Ascending aorta (tissue), 2 donors: ENCODE measurements around the gene PLEKHB2. TPM values are rescaled to one million over a fixed set of nuclear protein-coding genes. Genes with fewer than 3 reads are reported as not detected.
"Not testable (repeated sequence)": the region's sequence is repeated elsewhere in the genome, so short reads cannot be mapped to it uniquely, and the experiment has no call there.

Source experiments
- DNase-seq, 2 donors: peaks; one replicate each; pipeline ENCODE4 v3.0.0-alpha.2; 2019; ENCODE audit warnings: low spot score in 2 of 2
- H3K27ac ChIP-seq, 2 donors: fragments of 200-600 bp; sonication (generic); one replicate each; pipeline ENCODE4 v1.5.1; 2016 to 2017; ENCODE audit warnings: mild to moderate bottlenecking in 1 of 2
- H3K27me3 ChIP-seq: fragments of 200-600 bp; sonication (generic); one replicate; pipeline ENCODE4 v1.5.1; 2017
- H3K36me3 ChIP-seq, 2 donors: fragments of 200-600 bp; sonication (generic); one replicate each; pipeline ENCODE4 v1.5.1; 2016
- H3K4me1 ChIP-seq, 2 donors: fragments of 200-600 bp; sonication (generic); one replicate each; pipeline ENCODE4 v1.5.1; 2016 to 2017; ENCODE audit warnings: mild to moderate bottlenecking in 1 of 2
- H3K4me3 ChIP-seq, 2 donors: fragments of 200-600 bp; sonication (generic); one replicate each; pipeline ENCODE4 v1.5.1; 2016 to 2017; ENCODE audit warnings: mild to moderate bottlenecking in 1 of 2
- H3K9me3 ChIP-seq, 2 donors: fragments of 200-600 bp; sonication (generic); one replicate each; pipeline ENCODE4 v1.5.1; 2016
- CTCF ChIP-seq, 3 experiments: fragments of 200-600 bp in 2 of 3; fragments of 450-650 bp in 1 of 3; sonication (generic) in 2 of 3; IDR thresholded peaks; one replicate each; pipeline ENCODE4 v1.5.1; 2016 to 2019; ENCODE audit warnings: antibody characterized with exemption in 3 of 3, mild to moderate bottlenecking in 1 of 3, moderate library complexity in 1 of 3
- intact Hi-C: fragments of 100-400 bp; cut with DNase I; formaldehyde crosslinking; loops from one replicate; pipeline ENCODE4 v1.15.1; 2023
- total RNA-seq: library from RNA; depleted of rRNA; stranded (reverse); fragments of >200 nt; gene quantifications from one replicate; pipeline ENCODE4 v1.1.0, GENCODE V29; 2016

Gene PLEKHB2
- total RNA-seq, 1 donor from 2014 or later = 61.7 TPM

DNA sequence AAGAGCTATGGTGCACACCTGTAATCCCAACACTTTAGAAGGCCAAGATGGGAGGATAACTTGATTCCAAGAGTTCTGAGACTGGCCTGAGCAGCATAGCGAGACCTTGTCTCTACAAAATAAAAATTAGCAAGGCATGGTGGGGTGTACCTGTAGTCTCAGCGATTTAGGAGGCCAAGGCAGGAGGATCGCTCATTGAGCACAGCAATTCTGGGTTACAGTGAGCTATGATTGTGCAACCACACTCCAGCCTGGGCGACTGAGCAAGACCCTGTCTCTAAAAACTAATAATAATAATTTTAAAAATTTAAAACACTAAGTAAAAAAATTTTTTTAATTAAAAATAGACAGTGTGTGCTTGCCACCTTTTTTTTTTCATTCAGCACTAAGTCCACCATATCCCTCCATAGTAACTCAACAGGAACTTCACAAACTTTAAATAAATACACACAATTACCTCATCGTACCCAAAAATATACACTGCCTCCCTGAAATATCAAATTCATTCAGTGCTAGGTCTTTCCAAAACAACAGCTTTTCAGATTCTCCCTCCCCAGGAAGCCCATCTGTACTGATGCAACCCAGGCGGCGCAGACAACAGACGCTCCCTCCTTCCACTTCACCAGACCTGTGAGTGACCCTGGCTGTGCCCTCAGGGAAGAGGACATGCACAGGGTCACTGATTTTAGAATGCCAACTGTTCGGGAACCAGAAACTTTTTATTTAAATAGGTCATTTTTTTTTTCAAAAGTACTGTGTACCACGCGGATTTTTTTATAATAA, 41.4 kb upstream of the PLEKHB2 start:
- Histone ChIP-seq H3K9me3 (no peaks in the 10 kb centered on the region), H3K4me1 (peaks cover 0 to 3% of the 10 kb centered on the region in 2 donors), H3K27ac (no peak overlapping the region), H3K4me3 (no peak overlapping the region), H3K36me3 (peaks cover 8 to 17% of the 10 kb centered on the region in 2 donors), H3K27me3 (no peaks in the 10 kb centered on the region)
- intact Hi-C loops = no loop called here
- no peak for TF ChIP-seq CTCF (IDR thresholded peaks at IDR 0.05)
- DNase-seq = no peak

- no peak for TF ChIP-seq CTCF (IDR thresholded peaks at IDR 0.05)
- no peak for DNase-seq
- Histone ChIP-seq H3K36me3 (peaks cover 10 to 22% of the 10 kb centered on the region in 2 donors), H3K4me3 (no peak overlapping the region), H3K4me1 (peaks cover 0 to 3% of the 10 kb centered on the region in 2 donors), H3K27me3 (no peaks in the 10 kb centered on the region), H3K27ac (no peak overlapping the region), H3K9me3 (no peaks in the 10 kb centered on the region)
- intact Hi-C loops = no loop called here
Observed at GRCh38 chr2:131064589-131065512, 40.3 kb upstream of the PLEKHB2 start.

- no peaks in the 10 kb centered on the region for H3K27me3 ChIP-seq
- intact Hi-C loops = no loop called here
- no peaks in the 10 kb centered on the region for H3K9me3 ChIP-seq
- TF ChIP-seq CTCF (IDR thresholded peaks at IDR 0.05) = no peak
- H3K4me3 ChIP-seq = no peak overlapping the region
- H3K4me1 ChIP-seq = peaks cover 0 to 3% of the 10 kb centered on the region in 2 donors
- H3K36me3 ChIP-seq = peaks cover 20 to 47% of the 10 kb centered on the region in 2 donors
- H3K27ac ChIP-seq = no peak overlapping the region
- DNase-seq = no peak
Observed at GRCh38 chr2:131067465-131068125, 37.5 kb upstream of the PLEKHB2 start.

DNA sequence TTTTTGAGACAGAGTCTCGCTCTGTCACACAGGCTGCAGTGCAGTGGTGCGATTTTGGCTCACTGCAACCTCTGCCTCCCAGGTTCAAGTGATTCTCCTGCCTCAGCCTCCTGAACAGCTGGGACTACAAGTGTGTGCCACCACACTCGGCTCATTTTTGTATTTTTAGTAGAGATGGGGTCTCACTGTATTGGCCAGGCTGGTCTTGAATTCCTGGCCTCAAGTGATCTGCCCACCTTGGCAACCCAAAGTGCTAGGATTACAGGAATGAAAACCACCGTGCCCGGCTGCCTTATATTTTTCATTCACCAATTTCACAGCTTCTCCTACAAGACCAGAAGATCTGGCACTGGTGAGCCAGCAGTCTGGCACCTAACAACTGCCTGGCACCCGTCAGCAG, 37.0 kb upstream of the PLEKHB2 start:
- H3K27me3 ChIP-seq, H3K27ac ChIP-seq, DNase-seq, H3K4me3 ChIP-seq, H3K4me1 ChIP-seq, intact Hi-C loops, H3K9me3 ChIP-seq: not testable (repeated sequence)
- H3K36me3 ChIP-seq = peaks cover 20 to 45% of the 10 kb centered on the region in 2 donors

DNA sequence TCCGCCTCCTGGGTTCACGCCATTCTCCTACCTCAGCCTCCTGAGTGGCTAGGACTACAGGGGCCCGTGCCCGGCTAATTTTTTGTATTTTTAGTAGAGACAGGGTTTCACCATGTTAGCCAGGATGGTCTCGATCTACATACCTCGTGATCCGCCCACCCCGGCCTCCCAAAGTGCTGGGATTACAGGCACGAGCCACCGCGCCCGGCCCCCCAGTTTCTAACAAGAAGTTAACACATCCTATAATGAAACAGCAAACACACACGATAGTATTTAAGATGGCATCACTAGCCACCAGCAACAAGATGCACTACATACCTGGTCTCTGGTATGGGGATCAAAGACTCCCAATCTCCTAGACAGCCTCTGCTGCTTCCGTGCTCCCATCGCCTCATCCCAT, 29.6 kb upstream of the PLEKHB2 start:
- H3K4me1 ChIP-seq, H3K4me3 ChIP-seq, H3K27ac ChIP-seq, H3K27me3 ChIP-seq, intact Hi-C loops, H3K9me3 ChIP-seq, DNase-seq: not testable (repeated sequence)
- peaks cover 39 to 69% of the 10 kb centered on the region in 2 donors for H3K36me3 ChIP-seq

DNA sequence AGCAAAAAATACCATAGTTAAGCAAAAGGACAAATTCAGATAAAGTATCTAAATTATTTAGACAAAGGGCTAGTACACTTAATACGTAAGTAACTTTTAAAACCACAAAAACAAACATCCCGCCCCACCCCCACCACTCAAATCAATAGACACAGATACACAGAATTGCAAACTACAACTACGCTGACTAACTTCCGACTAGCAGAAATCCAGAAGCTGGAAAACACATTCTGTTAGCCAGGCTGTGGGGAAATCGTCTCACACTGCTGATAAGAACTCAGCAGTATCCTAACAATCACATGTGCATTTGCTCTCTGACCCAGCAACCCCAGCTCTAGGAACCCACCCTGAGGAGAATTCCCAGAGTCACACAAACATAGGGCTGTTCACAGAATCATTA, 28.4 kb upstream of the PLEKHB2 start:
- Histone ChIP-seq H3K36me3 (peaks cover 44 to 69% of the 10 kb centered on the region in 2 donors), H3K4me1 (no peaks in the 10 kb centered on the region), H3K9me3 (no peaks in the 10 kb centered on the region), H3K27me3 (no peaks in the 10 kb centered on the region), H3K4me3 (no peak overlapping the region), H3K27ac (no peak overlapping the region)
- DNase-seq = no peak
- intact Hi-C loops = no loop called here
- no peak for TF ChIP-seq CTCF (IDR thresholded peaks at IDR 0.05)
